ENCODE measurements around the gene PRR27.

PRR27 gene

DNA sequence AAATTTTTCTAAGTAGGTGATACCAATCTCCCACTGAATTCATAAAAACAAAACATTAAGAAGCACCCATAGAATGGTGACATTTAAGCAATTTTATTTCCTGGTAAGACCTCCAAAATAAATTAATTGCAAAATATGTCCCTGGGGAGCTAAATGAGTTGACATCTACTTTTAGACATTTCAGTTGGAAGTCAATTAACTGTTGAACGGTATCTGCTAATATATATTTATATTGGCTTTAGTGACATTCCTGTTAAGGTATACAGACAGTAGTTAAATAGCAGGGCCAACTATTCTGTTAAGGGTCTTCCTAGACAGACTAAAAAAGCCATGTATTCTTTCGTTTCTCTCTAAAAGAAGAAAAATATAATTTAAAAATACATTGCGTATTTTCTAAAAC is at the start of gene PRR27:
Gene PRR27 (plus strand): TSS at position 301 of the 400 bp plus-strand sequence. CDS start 139 bp downstream, outside the sequence.
- DNase-seq (ENCODE audit: low read depth in 2 of 2) = no peak

DNA sequence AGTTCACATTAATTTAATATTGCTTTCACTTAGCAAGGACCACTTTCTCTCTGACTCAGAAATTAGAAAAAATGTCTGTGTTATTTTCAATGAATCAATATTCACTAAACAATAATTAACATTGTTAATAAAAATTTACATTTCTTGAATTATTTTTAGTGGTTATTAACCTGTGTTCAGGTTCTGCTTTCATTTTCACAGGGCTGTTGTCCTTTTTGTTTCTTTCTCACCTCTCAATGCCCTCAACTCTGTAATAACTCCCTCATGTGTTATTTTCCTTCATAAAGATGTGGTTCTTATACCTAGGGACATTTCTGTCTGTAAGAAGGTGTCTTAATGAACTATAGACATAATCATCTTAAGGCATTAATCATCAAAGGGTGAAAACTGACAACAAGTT is 43.1 kb upstream of the PRR27 start:
- no peak for DNase-seq (ENCODE audit: low read depth in 2 of 2)

DNA sequence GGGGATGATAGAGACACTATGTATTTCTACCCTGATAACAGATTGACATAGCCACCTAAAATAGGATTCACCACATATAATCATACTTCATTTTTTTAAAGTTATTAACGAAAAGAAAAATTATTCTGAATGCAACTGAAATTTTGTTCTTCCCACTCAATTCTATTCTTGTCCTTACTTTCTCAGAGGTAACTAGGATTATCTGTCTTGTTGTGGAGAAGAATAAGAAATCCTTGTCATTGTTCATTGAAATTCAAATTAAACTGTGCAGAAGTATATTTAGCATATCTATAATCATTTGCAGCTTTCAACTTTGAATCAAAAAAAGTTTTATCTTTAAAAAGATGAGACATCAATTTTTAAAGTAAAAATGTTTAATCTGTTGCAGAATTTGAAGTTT is 40.4 kb upstream of the PRR27 start:
- no peak for DNase-seq (ENCODE audit: low read depth in 2 of 2)

DNA sequence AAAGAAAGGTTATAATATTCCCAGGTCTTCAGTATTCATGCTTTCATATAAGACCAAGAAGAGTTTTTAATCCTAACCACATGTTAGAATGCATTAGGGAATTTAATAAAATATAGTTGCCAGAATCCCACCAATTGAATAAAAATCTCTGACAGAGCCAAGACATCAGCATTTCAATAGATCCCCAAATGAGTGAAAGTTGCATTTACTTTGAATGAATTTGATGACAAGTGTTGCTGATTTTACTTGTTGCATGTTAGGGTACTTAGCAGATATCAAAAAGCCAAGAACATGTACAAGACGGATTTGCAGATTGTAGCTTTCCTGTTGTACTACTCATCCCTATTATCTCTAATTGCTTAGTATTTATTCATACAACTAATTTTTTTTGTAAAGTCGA is 39.9 kb upstream of the PRR27 start:
- DNase-seq (ENCODE audit: low read depth in 2 of 2) = no peak

DNA sequence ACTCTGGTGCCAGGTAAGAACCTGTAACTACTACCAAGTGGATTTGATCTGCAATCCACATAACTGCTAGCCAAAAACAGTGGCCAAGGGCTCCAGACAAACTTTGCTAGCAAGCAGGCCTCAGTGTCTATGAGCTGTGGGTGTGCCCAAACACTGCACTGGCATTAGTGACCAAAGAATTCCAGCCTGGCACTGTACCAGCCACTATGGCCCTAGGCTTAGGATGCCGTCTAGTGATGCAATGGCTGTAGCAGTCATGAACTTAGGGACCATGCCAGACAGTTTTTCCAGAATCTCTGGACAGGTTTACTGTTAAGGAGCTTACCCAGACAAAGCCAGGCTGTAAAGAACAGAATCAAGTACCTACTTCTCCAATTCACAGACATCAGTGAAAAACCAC is 33.7 kb upstream of the PRR27 start:
- no peak for DNase-seq (ENCODE audit: low read depth in 2 of 2)

DNA sequence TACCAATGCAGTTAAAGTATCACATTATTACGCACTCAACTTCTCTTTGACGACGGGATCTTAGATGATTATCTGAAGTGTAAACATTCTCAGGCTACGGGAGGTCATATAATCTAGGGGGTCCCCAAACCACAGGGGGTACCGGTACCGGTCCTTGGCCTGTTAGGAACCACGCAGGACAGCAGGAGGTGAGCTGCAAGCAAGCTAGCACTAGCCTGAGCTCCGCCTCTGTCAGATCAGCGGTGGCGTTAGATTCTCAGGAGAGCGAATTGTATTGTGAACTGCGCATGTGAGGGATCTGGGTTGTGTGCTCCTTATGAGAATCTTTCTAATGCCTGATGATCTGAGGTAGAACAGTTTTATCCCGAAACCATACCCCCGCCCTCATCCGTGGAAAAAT is 20.6 kb upstream of the PRR27 start:
- no peak for DNase-seq (ENCODE audit: low read depth in 2 of 2)

DNA sequence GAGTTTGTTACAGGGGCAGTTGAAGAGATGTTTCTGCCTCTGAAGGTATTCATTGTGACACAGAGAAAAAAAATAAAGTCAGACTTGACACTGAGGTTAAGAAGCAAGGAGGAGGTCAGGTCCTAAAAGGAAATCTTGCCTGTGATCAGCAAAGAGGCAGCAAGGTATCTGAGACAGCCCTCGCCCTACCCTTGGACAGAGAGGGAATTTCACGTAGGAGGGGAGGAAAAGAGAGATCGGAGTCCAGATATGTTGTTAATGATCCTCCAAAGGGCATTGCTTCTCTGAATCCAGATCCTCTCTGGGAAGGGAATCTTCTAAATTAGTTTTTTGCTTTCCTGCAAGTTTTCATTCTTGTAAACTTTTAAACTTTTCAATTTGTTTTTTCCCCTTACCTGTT is 15.3 kb upstream of the PRR27 start:
- DNase-seq (ENCODE audit: low read depth in 2 of 2) = no peak

DNA sequence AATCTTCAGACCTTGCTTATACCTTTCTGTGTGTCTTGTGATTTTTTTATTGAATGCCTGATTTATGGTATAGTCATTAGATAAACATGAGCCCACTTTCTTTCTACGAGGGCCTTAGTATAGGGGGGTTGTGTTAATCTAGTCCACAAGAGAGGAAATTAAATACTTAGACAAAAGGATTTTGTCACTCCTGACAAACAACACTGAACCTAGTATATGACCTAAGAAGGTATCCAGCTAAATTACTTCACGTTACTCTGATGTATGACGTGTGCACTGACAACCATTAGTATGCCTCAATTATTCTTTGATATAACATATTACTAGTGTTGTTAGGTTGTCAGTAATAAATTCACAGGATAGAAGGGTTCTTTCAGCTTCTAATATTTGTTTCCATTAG is 2.8 kb upstream of the PRR27 start:
- DNase-seq (ENCODE audit: low read depth in 2 of 2) = no peak

DNA sequence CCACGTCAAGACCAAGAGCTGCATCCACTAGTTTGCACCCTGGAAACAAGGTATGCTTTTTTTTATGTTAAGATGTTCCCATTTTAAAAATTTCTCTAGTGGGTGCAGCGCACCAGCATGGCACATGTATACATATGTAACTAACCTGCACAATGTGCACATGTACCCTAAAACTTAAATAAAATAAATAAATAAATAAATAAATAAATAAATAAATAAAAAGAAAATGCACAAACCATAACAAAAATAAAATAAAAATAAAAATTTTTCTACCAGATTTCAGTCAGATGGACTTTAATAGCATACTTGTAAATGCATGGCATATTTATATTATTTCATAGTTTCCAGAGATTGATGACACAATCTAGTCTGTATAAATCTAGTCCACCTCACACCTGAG is 1.9 kb upstream of the PRR27 start:
- DNase-seq (ENCODE audit: low read depth in 2 of 2) = no peak

DNA sequence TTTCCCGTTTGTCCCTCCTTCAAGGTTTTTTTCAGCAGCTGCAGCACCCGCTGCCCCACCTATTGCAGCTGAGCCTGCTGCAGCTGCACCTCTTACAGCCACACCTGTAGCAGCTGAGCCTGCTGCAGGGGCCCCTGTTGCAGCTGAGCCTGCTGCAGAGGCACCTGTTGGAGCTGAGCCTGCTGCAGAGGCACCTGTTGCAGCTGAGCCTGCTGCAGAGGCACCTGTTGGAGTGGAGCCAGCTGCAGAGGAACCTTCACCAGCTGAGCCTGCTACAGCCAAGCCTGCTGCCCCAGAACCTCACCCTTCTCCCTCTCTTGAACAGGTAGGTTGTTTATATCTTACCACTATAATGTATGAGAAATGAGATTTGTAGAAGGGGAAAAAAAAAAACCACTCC is 4.5 kb downstream of the PRR27 start:
- DNase-seq (ENCODE audit: low read depth in 2 of 2) = no peak

DNA sequence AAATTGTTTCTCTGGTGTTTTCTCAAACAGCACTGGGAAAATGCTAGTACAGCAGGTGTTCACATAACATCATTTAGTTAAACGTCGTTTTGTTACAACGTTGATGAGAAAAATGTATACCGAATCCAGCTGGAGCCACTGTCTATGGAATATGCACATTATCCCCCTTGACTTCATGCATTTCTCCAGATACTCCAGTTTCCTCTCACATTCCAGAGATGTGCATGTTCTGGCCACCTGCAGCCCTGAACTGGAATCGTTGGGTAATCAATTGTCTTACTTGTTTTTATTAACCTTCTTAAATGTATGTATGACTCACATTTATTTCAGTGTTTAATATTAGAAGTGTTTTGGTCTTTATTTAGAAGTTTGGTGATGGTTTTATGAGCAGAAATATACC is 23.1 kb downstream of the PRR27 start:
- DNase-seq (ENCODE audit: low read depth in 2 of 2) = no peak

DNA sequence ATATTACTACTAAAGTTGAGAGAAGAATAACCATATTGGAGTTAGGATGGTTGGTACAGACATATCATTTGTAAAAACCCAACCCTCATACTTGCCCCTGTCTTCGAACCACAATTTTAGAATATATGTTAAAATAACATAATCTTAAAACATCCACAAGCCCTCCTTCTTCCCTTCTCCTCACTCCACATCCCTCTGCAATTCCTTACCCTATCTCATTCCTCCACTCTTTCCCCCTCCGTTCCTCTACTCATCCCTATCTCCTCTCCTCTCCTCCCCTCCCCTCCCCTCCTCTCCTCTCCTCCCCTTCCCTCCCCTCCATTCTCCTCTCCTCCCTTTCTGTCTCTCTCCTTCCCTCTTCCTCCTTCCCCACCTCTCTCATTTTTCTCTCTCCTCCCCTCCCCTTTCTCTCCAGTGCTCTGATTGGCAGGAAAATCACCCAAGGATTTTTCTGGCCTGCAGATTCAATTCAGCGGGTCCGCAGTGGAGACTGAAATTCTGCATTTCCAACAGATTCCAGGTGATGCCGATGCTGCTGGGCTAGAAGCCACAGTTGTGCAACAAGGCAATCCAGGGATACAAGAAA is 24.1 kb downstream of the PRR27 start:
- no peak for DNase-seq (ENCODE audit: low read depth in 2 of 2)

DNA sequence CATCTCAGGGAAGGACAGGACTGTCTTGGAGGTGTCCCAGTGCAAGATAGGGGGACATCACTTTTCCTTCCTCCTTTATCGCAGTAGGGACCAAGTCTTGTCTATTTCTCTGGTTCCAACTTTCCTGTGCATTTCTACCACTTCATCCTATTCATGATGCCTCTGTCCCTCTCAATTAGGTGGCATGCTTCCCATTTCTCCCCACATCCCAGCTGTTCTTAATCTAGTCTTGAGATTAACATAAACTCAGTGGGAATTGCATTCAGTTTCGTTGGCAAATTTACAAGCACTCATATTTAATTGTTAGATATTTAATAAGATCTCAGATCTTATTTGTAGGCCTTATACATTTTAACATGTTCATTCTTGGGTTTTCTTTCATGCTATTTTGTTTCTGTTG is 25.8 kb downstream of the PRR27 start:
- DNase-seq (ENCODE audit: low read depth in 2 of 2) = no peak

DNA sequence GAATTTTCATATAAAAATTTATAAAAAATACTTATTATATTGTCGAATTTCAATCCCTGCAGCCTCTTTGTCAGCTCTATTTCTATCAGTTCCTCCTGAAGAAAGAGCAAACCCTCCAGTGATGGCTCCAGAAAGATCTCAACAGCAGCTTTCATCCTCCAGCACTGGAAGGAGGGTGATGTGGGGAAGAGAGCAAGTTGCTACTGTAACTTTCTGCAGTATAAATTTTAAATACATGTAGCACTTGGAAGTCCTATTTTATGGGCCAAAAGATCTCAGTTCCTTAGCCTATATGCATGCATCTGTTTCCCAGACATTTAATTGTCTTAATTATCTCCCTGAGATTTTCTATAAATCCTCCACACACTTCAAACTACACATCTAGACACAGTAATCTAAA is 27.8 kb downstream of the PRR27 start:
- no peak for DNase-seq (ENCODE audit: low read depth in 2 of 2)

DNA sequence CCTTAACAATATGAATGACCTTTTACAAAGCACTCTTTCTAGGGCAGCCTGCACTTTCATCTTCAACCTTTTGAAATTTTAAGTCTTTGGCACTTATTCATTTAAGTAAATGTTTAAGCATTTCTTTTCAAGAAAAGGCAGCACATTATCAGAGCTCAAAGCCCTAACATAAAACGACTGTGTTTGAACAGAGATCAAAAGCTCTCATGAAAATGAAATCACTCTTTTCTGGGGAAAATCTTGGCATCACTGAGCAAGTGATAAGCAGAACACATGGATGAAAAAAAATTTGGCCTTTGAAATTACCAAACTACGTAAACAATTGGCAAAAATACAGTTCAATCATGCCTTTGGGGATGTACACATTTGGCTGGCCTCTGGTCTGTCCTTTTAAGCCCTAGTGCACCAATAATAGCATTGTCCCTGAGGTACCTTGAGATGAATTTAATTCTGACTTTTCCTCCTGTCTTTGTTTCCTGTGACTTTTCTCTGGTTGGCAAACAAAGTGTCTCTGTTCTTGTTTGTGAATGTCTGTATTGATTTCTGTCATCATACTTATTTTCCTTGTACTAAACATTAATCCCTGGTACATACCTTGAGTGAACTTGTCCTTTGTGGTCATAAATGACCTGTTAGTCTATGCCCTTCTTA is 28.6 kb downstream of the PRR27 start:
- DNase-seq (ENCODE audit: low read depth in 2 of 2) = no peak

DNA sequence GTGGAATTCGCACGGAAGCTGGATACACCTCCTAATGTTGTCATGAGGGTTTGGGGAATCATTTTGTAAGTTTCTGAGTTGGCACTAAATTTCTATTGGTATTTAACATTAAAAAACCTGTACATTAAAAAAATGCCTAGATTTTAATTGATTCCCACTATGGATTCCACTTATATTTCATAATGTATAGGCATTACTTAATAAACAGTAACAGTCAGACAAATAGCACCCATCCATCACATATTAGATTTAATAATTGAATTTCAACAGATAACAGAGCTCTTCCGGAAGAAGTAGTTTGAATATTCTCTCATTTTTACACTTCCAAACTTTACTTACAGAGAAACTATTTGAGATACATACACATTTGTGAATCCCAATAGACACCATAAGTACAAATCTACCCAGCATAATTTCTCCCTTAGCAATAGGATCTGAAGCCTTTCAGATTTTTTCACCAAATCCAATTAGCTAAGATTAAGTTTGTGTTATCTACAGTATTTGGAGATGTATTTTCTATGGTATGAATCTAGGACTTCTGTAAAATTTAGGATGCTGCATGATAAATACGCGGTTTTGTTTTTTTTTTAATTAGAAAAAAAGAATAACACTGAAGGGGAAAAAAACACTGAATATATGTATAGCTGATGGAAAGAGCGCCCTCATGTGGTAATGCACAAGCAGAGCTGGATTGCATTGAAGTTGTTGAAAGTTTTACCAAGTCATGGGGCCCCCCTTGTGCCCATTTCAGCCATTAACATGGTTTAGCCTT is 29.3 kb downstream of the PRR27 start:
- no peak for DNase-seq (ENCODE audit: low read depth in 2 of 2)

DNA sequence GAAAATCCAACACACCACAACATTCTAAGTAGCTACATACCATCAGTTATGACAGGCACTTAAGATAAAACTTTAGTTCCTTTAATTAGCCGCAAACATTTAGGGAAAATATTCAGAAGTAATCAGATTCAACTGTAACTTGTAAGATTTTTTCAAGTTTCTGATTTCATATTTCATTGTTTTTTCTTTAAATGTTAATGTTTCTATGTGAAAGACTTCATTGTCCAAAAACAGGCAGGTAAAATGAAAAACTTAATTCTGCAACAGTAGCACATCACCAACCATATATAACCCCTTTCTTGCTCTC is 29.9 kb downstream of the PRR27 start:
- DNase-seq (ENCODE audit: low read depth in 2 of 2) = no peak

DNA sequence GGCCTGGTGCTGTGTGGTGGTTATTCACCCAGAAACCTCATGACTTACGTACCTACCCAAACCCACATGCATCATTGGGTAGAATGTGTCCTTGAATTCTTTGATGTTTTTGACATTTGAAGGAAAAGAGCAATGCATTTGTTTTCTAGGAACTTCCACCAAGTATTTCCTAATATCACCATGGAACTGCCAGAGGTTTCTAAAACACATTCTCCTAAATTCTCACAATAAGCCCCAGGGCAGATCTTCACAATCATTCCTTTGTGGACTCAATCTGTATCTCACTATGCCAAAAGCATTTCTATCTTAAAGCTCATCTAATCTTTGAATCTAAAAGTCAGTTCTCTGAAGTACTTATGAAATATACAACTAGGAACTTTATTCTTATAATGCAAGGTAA is 33.2 kb downstream of the PRR27 start:
- no peak for DNase-seq (ENCODE audit: low read depth in 2 of 2)

DNA sequence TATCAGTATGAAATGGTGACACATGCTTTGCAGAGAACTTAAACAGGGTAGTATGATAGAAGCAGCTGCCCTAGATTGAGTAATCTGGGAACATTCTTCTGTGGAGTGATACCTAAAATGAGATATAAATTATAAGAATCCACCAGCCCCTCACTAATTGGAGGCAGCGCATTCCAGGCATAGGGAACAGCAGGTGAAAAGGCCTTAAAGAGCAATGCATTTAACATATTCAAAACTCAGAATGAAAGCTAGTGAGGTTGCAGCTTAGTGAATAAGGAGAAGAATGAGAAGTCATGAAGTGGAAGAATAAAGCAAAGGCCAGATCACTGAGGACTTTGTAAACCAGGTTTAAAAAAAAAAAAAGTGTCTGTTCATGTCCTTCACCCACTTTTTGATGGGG is 36.5 kb downstream of the PRR27 start:
- DNase-seq (ENCODE audit: low read depth in 2 of 2) = no peak

DNA sequence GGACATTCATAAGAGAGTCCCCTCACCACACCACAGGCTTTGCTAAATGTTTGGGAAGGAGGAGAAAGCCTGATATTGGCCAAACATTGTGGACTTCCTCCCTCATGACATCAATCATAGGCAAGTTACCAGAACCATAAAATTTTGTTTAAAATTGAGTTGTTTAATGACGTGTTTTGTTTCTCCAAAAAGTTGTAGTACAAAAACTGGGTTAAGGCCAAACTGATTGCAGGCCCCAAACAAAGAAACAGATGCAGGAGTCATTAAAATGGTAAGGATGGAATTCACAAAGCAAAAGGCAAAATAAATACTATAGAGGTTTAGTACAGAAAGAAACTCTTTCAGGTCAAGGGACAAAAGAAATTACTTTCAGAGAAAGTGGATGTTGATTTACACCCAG is 37.6 kb downstream of the PRR27 start:
- no peak for DNase-seq (ENCODE audit: low read depth in 2 of 2)

DNA sequence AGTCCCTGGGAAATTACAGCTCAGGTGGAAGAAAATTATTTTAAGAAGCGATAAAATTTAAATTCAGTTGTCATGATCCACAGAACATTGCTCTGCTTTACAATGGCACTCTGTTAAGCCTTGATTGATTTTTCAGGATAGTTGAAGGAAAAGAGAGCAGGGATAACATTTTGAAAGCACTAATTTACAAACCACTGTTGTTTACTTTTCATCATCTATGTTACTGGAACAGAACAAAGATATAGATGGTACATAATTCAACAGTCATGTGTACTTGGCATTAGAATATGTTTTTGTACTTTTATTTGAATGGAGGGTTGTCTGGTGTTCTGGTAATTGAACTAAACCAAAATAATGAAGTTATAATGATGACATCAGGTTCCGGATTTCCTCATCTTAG is 38.9 kb downstream of the PRR27 start:
- no peak for DNase-seq (ENCODE audit: low read depth in 2 of 2)

DNA sequence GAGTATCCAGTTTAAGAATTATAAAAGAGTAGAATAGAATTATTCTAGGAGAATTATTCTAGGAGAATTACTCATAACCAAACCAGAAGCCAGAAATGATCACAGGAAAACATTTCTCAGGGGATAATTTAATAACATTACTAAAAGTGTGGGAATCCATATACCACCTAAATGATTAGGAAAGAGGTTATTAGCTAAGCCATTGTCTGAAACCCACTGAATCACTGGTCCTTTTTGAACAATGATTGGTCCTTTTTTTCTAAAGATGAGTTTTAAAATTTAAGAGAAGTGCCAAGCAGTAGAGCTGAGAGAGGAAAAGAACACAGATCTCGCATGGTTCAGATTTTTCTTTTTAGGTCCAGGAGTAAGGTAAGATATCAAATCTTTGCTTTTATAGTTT is 41.4 kb downstream of the PRR27 start, which contains the start of gene ODAM:
Gene ODAM (plus strand): TSS at position 301 of the 400 bp plus-strand sequence. CDS start 819 bp downstream, outside the sequence.
- DNase-seq (ENCODE audit: low read depth in 2 of 2) = no peak

DNA sequence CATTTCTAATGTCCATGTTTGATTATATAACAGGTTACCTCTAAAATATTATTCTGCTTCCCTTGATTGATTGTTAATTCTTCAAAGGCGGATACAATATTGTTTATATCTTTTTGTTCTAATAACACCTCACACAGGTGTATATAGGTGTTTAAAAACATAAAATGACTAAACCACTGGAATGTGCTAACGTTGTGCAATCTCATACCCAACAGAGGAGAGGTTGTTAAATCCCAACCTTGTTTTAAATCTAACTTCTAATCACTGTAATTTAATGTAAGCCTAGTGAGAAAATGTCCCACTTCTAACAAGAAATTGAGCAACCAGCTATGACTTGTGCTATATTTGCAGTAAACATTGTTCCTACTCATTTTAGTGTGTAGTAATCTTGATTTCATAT is 42.8 kb downstream of the PRR27 start:
- no peak for DNase-seq (ENCODE audit: low read depth in 2 of 2)

All from stimulated activated CD8-positive, alpha-beta memory T cell treated with anti-CD3 and anti-CD28 coated beads, Interleukin-15, amount 100 ng/mL, for 48 hours (primary cell).